Keratinocyte (primary cell): ENCODE measurements around the gene F12.

Experiments
- EZH2 ChIP-seq: IDR thresholded peaks from one replicate; pipeline ENCODE4 v1.6.1; 2012; ENCODE audit warnings: inconsistent platforms, mild to moderate bottlenecking, low read length, moderate library complexity
- TF ChIP-seq, protein P1 (sequence below), 3 experiments: IDR thresholded peaks in 1 of 3; conservative IDR thresholded peaks in 1 of 3; optimal IDR thresholded peaks in 1 of 3; 2 replicates in 2 of 3; 3 replicates in 1 of 3; pipeline versions ENCODE3 to v1.5.1; 2011; ENCODE audit warnings: low read length in 3 of 3, mild to moderate bottlenecking in 3 of 3, moderate library complexity in 2 of 3, control low read depth in 1 of 3, inconsistent platforms in 1 of 3; ENCODE audit not compliant: insufficient read depth in 2 of 3; ENCODE audit errors: extremely low read depth in 1 of 3

- TF ChIP-seq, protein P1, sequence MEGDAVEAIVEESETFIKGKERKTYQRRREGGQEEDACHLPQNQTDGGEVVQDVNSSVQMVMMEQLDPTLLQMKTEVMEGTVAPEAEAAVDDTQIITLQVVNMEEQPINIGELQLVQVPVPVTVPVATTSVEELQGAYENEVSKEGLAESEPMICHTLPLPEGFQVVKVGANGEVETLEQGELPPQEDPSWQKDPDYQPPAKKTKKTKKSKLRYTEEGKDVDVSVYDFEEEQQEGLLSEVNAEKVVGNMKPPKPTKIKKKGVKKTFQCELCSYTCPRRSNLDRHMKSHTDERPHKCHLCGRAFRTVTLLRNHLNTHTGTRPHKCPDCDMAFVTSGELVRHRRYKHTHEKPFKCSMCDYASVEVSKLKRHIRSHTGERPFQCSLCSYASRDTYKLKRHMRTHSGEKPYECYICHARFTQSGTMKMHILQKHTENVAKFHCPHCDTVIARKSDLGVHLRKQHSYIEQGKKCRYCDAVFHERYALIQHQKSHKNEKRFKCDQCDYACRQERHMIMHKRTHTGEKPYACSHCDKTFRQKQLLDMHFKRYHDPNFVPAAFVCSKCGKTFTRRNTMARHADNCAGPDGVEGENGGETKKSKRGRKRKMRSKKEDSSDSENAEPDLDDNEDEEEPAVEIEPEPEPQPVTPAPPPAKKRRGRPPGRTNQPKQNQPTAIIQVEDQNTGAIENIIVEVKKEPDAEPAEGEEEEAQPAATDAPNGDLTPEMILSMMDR (optimal IDR thresholded peaks at IDR 0.05 in 1 of 3, IDR thresholded peaks at IDR 0.05 in 1 of 3, conservative IDR thresholded peaks at IDR 0.05 in 1 of 3; ENCODE audit: extremely low read depth in 1 of 3, insufficient read depth in 2 of 3, low read length in 3 of 3) = no peak
- no peak for TF ChIP-seq EZH2
Measured at GRCh38 chr5:177386542-177386941, 22.8 kb downstream of the F12 start.
